SKM-1 treated with dmso at 0.1 percent for 144 hours (cell line): ENCODE measurements around the gene NDUFB6.
A peak's percentile ranks its signal among the peaks of the same experiment; 100 is the strongest.
"Not testable (repeated sequence)": the region's sequence is repeated elsewhere in the genome, so short reads cannot be mapped to it uniquely, and the experiment has no call there.

Experiments used
- DNase-seq: peaks from one replicate; lab custom pipeline; 2025; ENCODE audit not compliant: unreplicated experiment; lab: John Stamatoyannopoulos, UW

The NDUFB6 gene

GRCh38 chr9:32572900-32573523 is at the start of gene NDUFB6:
Gene NDUFB6, minus strand, starts transcription at chr9:32573159. Its CDS starts 99 bp downstream, at chr9:32573060.
- peak; percentile 87 for DNase-seq

GRCh38 chr9:32618261-32618660 is 45.3 kb upstream of the NDUFB6 start:
- no peak for DNase-seq

DNA sequence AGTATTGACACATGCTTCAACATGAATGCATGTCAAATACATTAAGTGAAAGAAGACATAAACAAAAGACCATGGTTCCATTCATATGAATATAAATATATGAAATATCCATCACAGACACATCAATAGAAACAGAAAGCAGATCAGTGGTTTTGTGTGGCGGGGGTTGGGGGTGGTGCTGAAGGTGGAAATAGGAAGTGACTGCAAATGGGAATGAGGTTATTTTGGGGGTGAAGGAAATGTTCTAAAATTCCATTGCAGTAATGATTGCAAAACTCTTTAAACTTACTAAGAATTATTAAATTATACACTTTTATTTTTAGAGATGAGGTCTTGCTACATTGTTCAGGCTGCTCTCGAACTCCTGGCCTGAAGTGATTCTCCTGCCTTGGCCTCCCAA is 33.9 kb upstream of the NDUFB6 start:
- no peak for DNase-seq

- DNase-seq, result no peak
Observed at GRCh38 chr9:32603914-32604852, 31.2 kb upstream of the NDUFB6 start.

DNA sequence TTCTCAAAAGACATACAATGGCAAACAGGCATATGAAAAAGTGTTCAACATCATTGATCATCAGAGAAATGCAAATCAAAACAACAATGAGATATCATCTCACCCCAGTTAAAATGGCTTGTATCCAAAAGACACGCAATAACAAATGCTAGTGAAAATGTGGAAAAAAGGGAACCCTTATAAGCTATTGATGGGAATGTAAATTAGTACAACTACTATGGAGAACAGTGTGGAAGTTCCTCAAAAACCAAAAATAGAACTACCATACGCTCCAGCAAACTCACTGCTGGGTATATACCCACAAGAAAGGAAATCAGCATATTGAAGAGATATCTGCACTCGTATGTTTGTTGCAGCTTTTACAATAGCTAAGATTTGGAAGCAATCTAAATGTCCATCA is 26.1 kb upstream of the NDUFB6 start:
- DNase-seq, result not testable (repeated sequence)

DNA sequence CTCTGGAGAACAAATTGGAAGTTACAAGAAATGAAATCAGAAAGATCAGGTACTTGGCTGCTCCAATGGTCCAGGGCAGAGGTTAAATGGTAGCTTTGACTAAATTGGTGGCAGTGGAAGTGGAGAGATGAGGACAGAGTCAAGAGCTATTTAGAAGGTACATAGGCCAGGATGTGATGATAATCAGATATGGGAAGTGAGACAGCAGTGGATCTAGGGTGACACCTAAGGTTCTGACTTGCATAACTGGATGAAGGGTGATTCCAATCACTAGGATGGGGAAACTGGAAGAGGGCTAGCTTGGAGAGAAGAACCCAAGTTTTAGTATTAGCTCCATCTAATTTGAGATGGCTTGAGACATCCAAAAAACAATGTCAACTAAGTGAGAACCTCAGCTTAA is 24.0 kb upstream of the NDUFB6 start:
- no peak for DNase-seq

GRCh38 chr9:32596096-32596865 is 23.3 kb upstream of the NDUFB6 start:
- peak; percentile 9 for DNase-seq

GRCh38 chr9:32590898-32591297 is 17.9 kb upstream of the NDUFB6 start:
- DNase-seq, result no peak

DNA sequence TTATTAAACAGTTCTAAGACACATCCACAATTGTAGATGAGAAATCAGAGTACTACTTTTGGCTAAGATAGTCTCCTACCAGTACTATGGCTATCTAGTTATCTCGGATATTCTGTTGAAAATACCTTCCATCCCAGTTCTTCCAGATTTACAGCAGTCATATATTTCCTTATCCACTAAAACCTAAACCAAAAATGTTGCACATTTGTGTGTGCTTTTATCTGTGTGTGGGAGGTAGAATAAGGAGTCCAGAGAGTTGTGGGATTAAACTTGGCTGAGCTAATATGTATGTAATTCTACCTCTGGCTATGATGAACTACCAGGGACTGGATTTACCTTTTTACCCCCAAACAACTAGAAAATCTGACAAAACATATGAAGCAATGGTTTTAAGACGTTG is 17.5 kb upstream of the NDUFB6 start:
- DNase-seq, result no peak

GRCh38 chr9:32589083-32589723 is 16.2 kb upstream of the NDUFB6 start:
- peak; percentile 43 for DNase-seq

DNA sequence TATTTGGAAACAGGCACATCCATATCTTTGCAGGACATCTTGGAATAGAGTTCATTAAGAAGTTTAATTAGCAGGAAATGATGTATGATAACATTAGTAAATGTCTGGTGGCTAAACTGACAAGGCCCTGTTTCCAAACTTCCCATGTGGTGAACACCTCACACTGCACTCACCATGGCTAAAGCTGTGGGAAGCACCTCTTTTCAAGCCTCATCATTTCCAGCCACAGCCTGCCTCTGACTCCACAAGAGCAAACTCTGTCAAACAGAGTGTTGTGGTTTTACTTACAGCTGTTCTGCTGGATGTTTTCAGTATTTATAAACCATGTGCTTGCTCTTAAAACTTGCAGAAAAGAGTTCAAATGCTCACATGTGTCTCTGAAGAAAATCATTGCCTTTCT is 14.9 kb upstream of the NDUFB6 start:
- DNase-seq, result no peak

- DNase-seq, result no peak
Observed at GRCh38 chr9:32584784-32585183, 11.8 kb upstream of the NDUFB6 start.

GRCh38 chr9:32581512-32582143 is 8.7 kb upstream of the NDUFB6 start:
- peak; percentile 54 for DNase-seq

GRCh38 chr9:32580631-32581300 is 7.8 kb upstream of the NDUFB6 start:
- DNase-seq, result no peak

DNA sequence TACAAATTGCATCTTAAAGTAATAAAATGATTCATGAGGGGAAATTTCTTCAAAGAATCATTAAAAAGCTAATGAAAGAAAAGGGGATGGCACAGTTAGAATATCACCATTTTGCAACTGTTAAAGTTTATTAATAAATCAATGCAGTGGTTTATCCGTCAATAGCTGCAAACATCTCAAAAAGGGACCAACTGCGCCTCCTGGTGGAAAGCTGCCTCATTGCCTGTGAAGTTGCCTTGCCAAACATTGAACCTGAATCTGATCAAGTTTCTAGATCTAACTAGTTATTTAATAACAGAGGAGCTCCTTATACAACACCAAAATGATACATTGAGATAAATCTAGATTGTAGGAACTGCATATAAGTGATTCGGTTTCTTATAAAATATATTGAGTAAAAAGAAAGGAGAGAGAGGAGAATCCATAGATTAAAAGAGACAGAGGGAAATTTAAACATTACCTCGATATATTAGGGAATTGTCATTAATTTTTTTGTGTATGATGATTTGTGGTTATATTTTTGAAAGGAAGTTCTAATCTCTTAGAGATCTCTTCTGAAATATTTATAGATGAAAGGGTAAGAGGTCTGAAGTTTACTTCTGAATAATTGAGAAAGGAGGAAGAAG is 6.9 kb upstream of the NDUFB6 start:
- peak; percentile 40 for DNase-seq

DNA sequence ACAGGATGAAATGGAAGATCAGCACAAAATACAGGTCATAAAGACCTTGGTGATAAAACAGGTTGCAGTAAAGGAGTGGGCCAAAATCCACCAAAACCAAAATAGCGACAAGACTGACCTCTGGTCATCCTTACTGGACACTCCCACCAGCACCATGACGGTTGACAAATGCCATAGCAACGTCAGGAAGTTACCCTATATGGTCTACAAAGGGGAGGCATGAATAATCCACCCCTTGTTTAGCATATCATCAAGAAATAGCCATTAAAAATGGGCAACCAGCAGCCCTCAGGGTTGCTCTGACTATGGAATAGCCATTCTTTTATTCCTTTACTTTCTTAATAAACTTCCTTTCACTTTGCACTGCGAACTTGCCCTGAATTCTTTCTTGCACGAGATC is 6.0 kb upstream of the NDUFB6 start:
- no peak for DNase-seq

- no peak for DNase-seq
Observed at GRCh38 chr9:32577316-32577715, 4.4 kb upstream of the NDUFB6 start.

GRCh38 chr9:32574858-32575257 is 1.9 kb upstream of the NDUFB6 start:
- no peak for DNase-seq

DNA sequence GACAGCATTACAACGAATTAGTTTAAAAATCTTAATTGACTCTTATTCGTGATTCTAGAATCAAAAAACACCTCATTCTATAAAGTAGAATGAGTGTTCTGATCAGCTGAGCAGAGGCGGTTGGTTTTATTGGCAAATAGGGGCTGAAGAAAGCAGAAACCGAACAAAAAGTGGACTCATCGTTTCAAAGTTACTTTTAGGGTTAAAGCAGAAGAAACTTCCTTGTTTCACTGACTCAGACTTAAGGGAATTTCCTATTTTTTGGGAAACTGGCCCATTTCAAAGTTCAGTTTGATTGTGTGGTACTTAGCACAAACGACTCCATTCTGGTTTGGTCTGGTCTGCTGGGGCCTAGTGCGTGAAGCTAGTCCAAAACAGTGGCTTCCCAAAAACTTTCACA is 862 bp upstream of the NDUFB6 start:
- no peak for DNase-seq
